Suprapubic skin (tissue), 4 donors: ENCODE results near the gene ROBO4. TPM values are rescaled to one million over a fixed set of nuclear protein-coding genes. Genes with fewer than 3 reads are reported as not detected.

ENCODE experiments used
- DNase-seq, 2 donors: peaks; one replicate each; pipeline ENCODE4 v3.0.0-alpha.2; 2019; ENCODE audit warnings: low spot score in 2 of 2
- H3K27ac ChIP-seq: fragments of 200-600 bp; sonication (generic); one replicate; pipeline ENCODE4 v1.5.1; 2019
- H3K27me3 ChIP-seq: fragments of 200-600 bp; sonication (generic); one replicate; pipeline ENCODE4 v1.5.1; 2019
- H3K36me3 ChIP-seq: fragments of 200-600 bp; sonication (generic); one replicate; pipeline ENCODE4 v1.5.1; 2019
- H3K4me1 ChIP-seq: fragments of 200-600 bp; sonication (generic); one replicate; pipeline ENCODE4 v1.5.1; 2019
- H3K4me3 ChIP-seq: fragments of 200-600 bp; sonication (generic); one replicate; pipeline ENCODE4 v1.5.1; 2019; ENCODE audit warnings: mild to moderate bottlenecking
- H3K9me3 ChIP-seq: fragments of 200-600 bp; sonication (generic); one replicate; pipeline ENCODE4 v1.5.1; 2019
- EP300 ChIP-seq: sonication (generic); formaldehyde crosslinking; IDR thresholded peaks from one replicate; pipeline ENCODE4 v1.6.1; 2017; ENCODE audit warnings: antibody characterized with exemption
- POLR2A ChIP-seq, 2 donors: fragments of 450-650 bp; IDR thresholded peaks; one replicate each; pipeline ENCODE4 v1.6.1; 2017; ENCODE audit warnings: antibody characterized with exemption in 2 of 2, mild to moderate bottlenecking in 2 of 2, moderate library complexity in 2 of 2
- POLR2AphosphoS5 ChIP-seq, 3 donors: sonication (generic); formaldehyde crosslinking; IDR thresholded peaks; one replicate each; pipeline ENCODE4 v1.6.1; 2017; ENCODE audit warnings: antibody characterized with exemption in 3 of 3
- WGBS: methylation state at CpG from one replicate; pipeline ENCODE4 v1.1.5; 2018; 5-methylcytosine and 5-hydroxymethylcytosine counted together
- total RNA-seq, 4 donors: library from RNA; depleted of rRNA; stranded (reverse); fragments of >200 nt; gene quantifications; one replicate each; pipeline ENCODE4 v1.1.0, GENCODE V29; 2016
- TF ChIP-seq, protein P1 (sequence below), 2 donors: fragments of 200-600 bp in 1 of 2; fragments of 450-650 bp in 1 of 2; sonication (generic) in 1 of 2; IDR thresholded peaks; one replicate each; pipeline ENCODE4 v1.5.1; 2016 to 2019; ENCODE audit warnings: antibody characterized with exemption in 2 of 2, mild to moderate bottlenecking in 1 of 2, moderate library complexity in 1 of 2

The ROBO4 gene
- total RNA-seq, 4 donors from 2014 or later = 2.5 to 18.7 (median 9.6) TPM

DNA sequence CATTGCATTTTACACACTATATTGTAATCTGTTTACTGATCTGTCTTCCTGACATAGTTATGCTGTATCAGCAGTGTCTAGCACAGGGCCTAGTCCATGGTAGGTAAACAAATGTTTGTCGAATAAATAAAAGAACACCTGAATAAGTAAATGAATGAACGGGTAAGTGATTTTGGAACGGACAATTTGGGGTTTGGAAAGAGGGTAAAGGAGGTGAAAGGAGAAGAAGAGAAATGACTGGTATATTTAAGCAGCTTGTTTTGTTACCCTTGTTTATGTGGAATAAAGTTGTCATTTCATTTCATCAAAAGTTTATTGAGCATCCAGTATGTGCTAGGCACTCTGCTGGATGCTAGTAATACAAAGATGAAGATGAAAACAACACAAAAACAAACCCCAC, 21.3 kb upstream of the ROBO4 start, which contains the start of gene HEPN1:
Gene HEPN1 (plus strand): TSS at position 301 of the 400 bp plus-strand sequence.
- no peaks in the 10 kb centered on the region for H3K36me3 ChIP-seq
- no peaks in the 10 kb centered on the region for H3K9me3 ChIP-seq
- no peak for DNase-seq
- WGBS = 92% methylated on average over 3 of the region's 3 CpGs
- H3K27ac ChIP-seq = no peak within 1 kb of the TSS
- H3K4me3 ChIP-seq = no peak within 1 kb of the TSS
- H3K4me1 ChIP-seq = peaks cover 8% of the 10 kb centered on the region
- TF ChIP-seq EP300 (no peak), POLR2A (IDR thresholded peaks at IDR 0.05) (no peak), POLR2AphosphoS5 (IDR thresholded peaks at IDR 0.05) (no peak)
- TF ChIP-seq, protein P1, sequence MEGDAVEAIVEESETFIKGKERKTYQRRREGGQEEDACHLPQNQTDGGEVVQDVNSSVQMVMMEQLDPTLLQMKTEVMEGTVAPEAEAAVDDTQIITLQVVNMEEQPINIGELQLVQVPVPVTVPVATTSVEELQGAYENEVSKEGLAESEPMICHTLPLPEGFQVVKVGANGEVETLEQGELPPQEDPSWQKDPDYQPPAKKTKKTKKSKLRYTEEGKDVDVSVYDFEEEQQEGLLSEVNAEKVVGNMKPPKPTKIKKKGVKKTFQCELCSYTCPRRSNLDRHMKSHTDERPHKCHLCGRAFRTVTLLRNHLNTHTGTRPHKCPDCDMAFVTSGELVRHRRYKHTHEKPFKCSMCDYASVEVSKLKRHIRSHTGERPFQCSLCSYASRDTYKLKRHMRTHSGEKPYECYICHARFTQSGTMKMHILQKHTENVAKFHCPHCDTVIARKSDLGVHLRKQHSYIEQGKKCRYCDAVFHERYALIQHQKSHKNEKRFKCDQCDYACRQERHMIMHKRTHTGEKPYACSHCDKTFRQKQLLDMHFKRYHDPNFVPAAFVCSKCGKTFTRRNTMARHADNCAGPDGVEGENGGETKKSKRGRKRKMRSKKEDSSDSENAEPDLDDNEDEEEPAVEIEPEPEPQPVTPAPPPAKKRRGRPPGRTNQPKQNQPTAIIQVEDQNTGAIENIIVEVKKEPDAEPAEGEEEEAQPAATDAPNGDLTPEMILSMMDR (IDR thresholded peaks at IDR 0.05) = no peak
- H3K27me3 ChIP-seq = peaks cover 5% of the 10 kb centered on the region

DNA sequence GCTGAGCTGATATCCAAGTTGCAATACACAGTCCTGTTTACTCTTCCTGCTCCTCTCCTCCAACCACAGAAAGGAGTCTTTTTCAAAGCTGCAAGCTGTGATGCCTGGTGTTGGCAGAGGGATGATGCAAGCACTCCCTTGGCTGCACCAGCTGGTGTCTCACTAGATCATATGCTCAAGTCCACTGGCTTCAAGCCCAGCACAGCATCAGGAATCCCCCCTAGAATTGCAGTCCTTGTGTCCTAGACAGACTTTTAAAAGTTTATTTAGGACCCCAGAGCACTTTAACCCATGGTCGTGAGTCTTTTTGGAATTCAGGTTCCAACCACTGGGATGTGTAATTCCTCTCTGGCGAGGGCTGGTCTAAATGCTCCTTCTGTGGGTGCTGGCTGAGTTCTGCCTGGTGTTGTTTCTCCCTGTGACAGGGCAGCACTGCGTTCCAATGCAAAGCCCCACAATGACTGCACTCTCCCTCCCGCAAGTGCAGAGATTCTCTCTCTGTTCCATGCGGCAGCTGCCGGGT, 19.5 kb upstream of the ROBO4 start:
- TF ChIP-seq POLR2A (IDR thresholded peaks at IDR 0.05) (no peak), POLR2AphosphoS5 (IDR thresholded peaks at IDR 0.05) (no peak), EP300 (no peak)
- TF ChIP-seq, protein P1 (IDR thresholded peaks at IDR 0.05) = no peak
- Histone ChIP-seq H3K9me3 (no peaks in the 10 kb centered on the region), H3K4me3 (no peak overlapping the region), H3K27ac (no peak overlapping the region), H3K27me3 (peaks cover 3% of the 10 kb centered on the region), H3K36me3 (no peaks in the 10 kb centered on the region), H3K4me1 (peaks cover 8% of the 10 kb centered on the region)
- no peak for DNase-seq
- WGBS = 85% methylated on average over 6 of the region's 6 CpGs

DNA sequence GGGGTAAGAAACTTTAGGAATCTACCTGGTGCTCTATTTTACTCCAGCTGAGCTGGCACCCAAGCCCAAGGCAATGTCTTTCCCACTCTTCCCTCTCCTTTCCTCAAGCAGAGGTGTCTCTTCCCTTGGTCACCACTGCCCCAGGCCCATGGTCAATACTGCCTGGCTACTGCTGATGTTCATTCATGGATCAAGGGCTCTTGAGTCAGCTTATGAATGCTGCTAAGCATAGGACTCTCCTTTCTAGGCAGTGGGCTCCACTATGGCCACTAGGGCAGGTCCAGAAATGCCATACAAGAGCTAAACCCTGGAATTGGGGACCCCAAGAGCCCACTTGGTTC, 18.7 kb upstream of the ROBO4 start:
- TF ChIP-seq POLR2A (IDR thresholded peaks at IDR 0.05) (no peak), EP300 (no peak), POLR2AphosphoS5 (IDR thresholded peaks at IDR 0.05) (no peak)
- TF ChIP-seq, protein P1 (IDR thresholded peaks at IDR 0.05) = no peak
- H3K4me3 ChIP-seq = no peak overlapping the region
- H3K27me3 ChIP-seq = peaks cover 2% of the 10 kb centered on the region
- H3K27ac ChIP-seq = no peak overlapping the region
- peak in 1 of 2 donors; percentile 53 for DNase-seq
- H3K4me1 ChIP-seq = peaks cover 7% of the 10 kb centered on the region
- no peaks in the 10 kb centered on the region for H3K36me3 ChIP-seq
- H3K9me3 ChIP-seq = no peaks in the 10 kb centered on the region

DNA sequence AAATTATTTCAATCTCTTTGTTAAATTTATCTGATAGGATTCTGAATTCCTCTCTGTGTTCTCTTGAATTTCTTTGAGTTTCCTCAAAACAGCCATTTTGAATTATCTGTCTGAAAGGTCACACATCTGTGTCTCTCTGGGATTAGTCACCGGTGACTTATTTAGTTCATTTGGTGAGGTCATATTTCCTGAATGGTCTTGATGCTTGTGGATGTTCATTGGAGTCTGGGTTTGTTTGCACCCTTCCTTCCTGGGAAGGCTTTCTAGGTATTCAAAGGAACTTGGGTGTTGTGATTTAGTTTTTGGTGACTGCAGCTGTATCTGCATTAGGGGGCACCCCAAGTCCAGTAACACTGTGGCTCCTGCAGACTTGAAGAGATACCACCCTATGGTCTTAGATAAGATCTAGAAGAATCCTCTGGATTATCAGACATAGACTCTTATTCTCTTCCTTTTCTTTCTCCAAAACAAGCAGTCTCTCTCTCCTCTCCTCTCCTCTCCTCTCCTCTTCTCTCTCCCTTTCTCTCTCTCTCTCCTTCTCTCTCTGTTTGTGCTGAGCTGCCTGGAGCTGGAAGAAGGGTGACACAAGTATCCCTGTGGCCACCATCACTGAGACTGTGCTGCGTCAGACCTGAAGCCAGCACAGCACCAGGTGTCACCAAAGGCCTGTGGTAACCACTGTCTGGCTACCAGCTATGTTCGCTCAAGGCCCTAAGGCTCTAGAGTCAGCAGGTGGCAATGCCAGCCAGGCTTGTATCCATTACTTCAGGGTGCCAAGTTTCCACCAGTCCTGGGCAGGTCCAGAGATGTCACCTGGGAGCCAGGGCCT, 18.1 kb upstream of the ROBO4 start:
- Histone ChIP-seq H3K9me3 (no peaks in the 10 kb centered on the region), H3K36me3 (no peaks in the 10 kb centered on the region), H3K4me1 (peaks cover 1% of the 10 kb centered on the region), H3K27ac (no peak overlapping the region), H3K4me3 (no peak overlapping the region), H3K27me3 (peaks cover 2% of the 10 kb centered on the region)
- 78% methylated on average over 3 of the region's 3 CpGs for WGBS
- TF ChIP-seq, protein P1 (IDR thresholded peaks at IDR 0.05) = no peak
- TF ChIP-seq POLR2AphosphoS5 (IDR thresholded peaks at IDR 0.05) = no peak
- TF ChIP-seq POLR2A (IDR thresholded peaks at IDR 0.05) = no peak
- no peak for TF ChIP-seq EP300
- DNase-seq = peak in 1 of 2 donors; percentile 18

DNA sequence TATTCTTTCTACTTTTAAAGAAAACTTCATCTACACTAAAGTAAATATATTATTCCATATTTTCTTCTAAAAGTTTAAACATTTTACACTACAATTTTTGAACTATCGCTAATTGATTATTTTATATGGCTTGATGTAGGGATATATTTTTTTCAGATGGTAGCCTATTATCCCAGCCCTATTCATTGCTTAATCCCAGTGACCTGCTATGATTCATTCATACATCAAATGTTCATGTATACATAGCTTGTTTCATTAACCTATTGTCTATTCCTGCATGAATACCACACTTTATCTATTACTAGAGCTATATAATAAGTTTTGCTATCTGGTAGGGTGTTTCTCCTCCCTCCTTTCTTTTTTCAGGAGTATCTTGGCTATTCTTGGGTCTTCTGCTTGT, 5.0 kb upstream of the ROBO4 start:
- no peaks in the 10 kb centered on the region for H3K36me3 ChIP-seq
- no peaks in the 10 kb centered on the region for H3K9me3 ChIP-seq
- H3K27me3 ChIP-seq = no peaks in the 10 kb centered on the region
- no peak for DNase-seq
- TF ChIP-seq POLR2A (IDR thresholded peaks at IDR 0.05) (no peak), POLR2AphosphoS5 (IDR thresholded peaks at IDR 0.05) (no peak), EP300 (no peak)
- TF ChIP-seq, protein P1 (IDR thresholded peaks at IDR 0.05) = no peak
- H3K4me1 ChIP-seq = peaks cover 28% of the 10 kb centered on the region
- H3K4me3 ChIP-seq = no peak overlapping the region
- WGBS = 98% methylated on average over 1 of the region's 1 CpG
- H3K27ac ChIP-seq = no peak overlapping the region
